Right lobe of liver (tissue), 6 donors: ENCODE results near the gene ACTG1. TPM values are rescaled to one million over a fixed set of nuclear protein-coding genes. Genes with fewer than 3 reads are reported as not detected.

Source experiments
- ATAC-seq, 4 donors: fragments of 200-7000 bp; cut with Tn5 transposase; one replicate each; pipeline ENCODE4 v1.9.1; 2020; ENCODE audit warnings: mild to moderate bottlenecking in 4 of 4, moderate library complexity in 4 of 4
- DNase-seq, 3 donors: peaks; one replicate each; pipeline ENCODE4 v3.0.0-alpha.2; 2020
- H3K27ac ChIP-seq, 3 donors: fragments of 200-600 bp; one replicate each; pipeline ENCODE4 v1.8.0; 2022
- H3K27me3 ChIP-seq, 2 donors: fragments of 200-600 bp; one replicate each; pipeline ENCODE4 v1.8.0; 2022
- H3K36me3 ChIP-seq, 4 donors: fragments of 200-600 bp; sonication (generic) in 1 of 4; one replicate each; pipeline versions ENCODE4 v1.5.1 to v1.8.0; 2017 to 2022; ENCODE audit warnings: control low read depth in 1 of 4
- H3K4me1 ChIP-seq, 4 donors: fragments of 200-600 bp; sonication (generic) in 1 of 4; one replicate each; pipeline versions ENCODE4 v1.5.1 to v1.8.0; 2017 to 2022; ENCODE audit warnings: control low read depth in 1 of 4
- H3K4me3 ChIP-seq, 3 donors: fragments of 200-600 bp; one replicate each; pipeline ENCODE4 v1.8.0; 2022
- H3K9me3 ChIP-seq, 4 donors: fragments of 200-600 bp; sonication (generic) in 1 of 4; one replicate each; pipeline versions ENCODE4 v1.5.1 to v1.8.0; 2017 to 2022; ENCODE audit warnings: control low read depth in 1 of 4
- CTCF ChIP-seq, 4 donors: fragments of 200-600 bp in 3 of 4; fragments of 450-650 bp in 1 of 4; IDR thresholded peaks; one replicate each; pipeline versions ENCODE4 v1.5.1 to v1.8.0; 2016 to 2022; ENCODE audit warnings: antibody characterized with exemption in 4 of 4, mild to moderate bottlenecking in 2 of 4
- POLR2A ChIP-seq: fragments of 450-650 bp; IDR thresholded peaks from one replicate; pipeline ENCODE4 v1.6.1; 2017; ENCODE audit warnings: antibody characterized with exemption, mild to moderate bottlenecking
- WGBS: methylation state at CpG from one replicate; pipeline ENCODE4 v1.1.6; 2018; ENCODE audit warnings: low coverage, low lambda C conversion rate; ENCODE audit not compliant: insufficient coverage; ENCODE audit errors: missing lambda C conversion rate; 5-methylcytosine and 5-hydroxymethylcytosine counted together
- intact Hi-C, 2 donors: fragments of 100-400 bp; cut with DNase I; formaldehyde crosslinking; loops; one replicate each; pipeline versions ENCODE4 v1.11.2 to v1.14.1; 2022
- total RNA-seq, 6 experiments: library from RNA; depleted of rRNA in 2 of 6; stranded (reverse); fragments of >200 nt in 2 of 6; fragmentation: NEBNext Ultra II Directional in 3 of 6; extraction: Animal tissue kit (Norgen Biotek cat#: 25700) in 3 of 6; gene quantifications; one replicate each; pipeline versions ENCODE4 v1.1.0 to v1.2.4, GENCODE V29; 2016 to 2023
- donor health status: DM: no; HTN: yes; CAD: no.
- donor health status: DM: no; HTN: no; CAD: no.
- donor health status: DM: no; HTN: no; CAD: no.
- donor health status: DM: no; HTN: yes; CAD: no.
- donor health status: DM: no; HTN: yes; CAD: no.

Gene ACTG1
- total RNA-seq, 6 experiments from 2014 or later, result 218 to 2,508 (median 1,326) TPM

GRCh38 chr17:81522491-81523401 lies 10.1 kb upstream of the ACTG1 start:
- Histone ChIP-seq H3K36me3 (no peaks in the 10 kb centered on the region), H3K9me3 (no peaks in the 10 kb centered on the region), H3K4me3 (no peak overlapping the region), H3K27ac (no peak overlapping the region), H3K4me1 (peaks cover 0 to 8% (median 2%) of the 10 kb centered on the region in 4 donors), H3K27me3 (no peaks in the 10 kb centered on the region)
- no peak for TF ChIP-seq POLR2A
- TF ChIP-seq CTCF (IDR thresholded peaks at IDR 0.05), result no peak
- ATAC-seq (no peak), DNase-seq (peak in 2 of 3 donors; percentile 12 to 41)
- intact Hi-C loops, result no loop called here
- WGBS, result 48% methylated on average over 6 of the region's 26 CpGs

- peak; percentile 24 to 53 (median 45) for DNase-seq
- Histone ChIP-seq H3K9me3 (no peaks in the 10 kb centered on the region), H3K36me3 (no peaks in the 10 kb centered on the region), H3K4me3 (no peak overlapping the region), H3K4me1 (peaks cover 0 to 8% (median 2%) of the 10 kb centered on the region in 4 donors), H3K27me3 (no peaks in the 10 kb centered on the region), H3K27ac (no peak overlapping the region)
- TF ChIP-seq CTCF (IDR thresholded peaks at IDR 0.05), result no peak
- no peak for TF ChIP-seq POLR2A
- no peak for ATAC-seq
- WGBS, result no CpG with 5 or more reads among the region's 14 CpGs
- intact Hi-C loops, result no loop called here
Observed at GRCh38 chr17:81520021-81520901, 7.7 kb upstream of the ACTG1 start.

GRCh38 chr17:81519284-81520020 lies 6.9 kb upstream of the ACTG1 start:
- Histone ChIP-seq H3K9me3 (no peaks in the 10 kb centered on the region), H3K27me3 (no peaks in the 10 kb centered on the region), H3K4me1 (peaks cover 0 to 8% (median 2%) of the 10 kb centered on the region in 4 donors), H3K27ac (no peak overlapping the region), H3K36me3 (no peaks in the 10 kb centered on the region), H3K4me3 (peak overlapping the region; percentile 23 to 48 (median 31))
- ATAC-seq, result peak; percentile 32 to 40 (median 36)
- intact Hi-C loops, result no loop called here
- WGBS, result 6% methylated on average over 14 of the region's 61 CpGs
- peak; percentile 48 to 71 (median 58) for DNase-seq
- TF ChIP-seq POLR2A (no peak), CTCF (IDR thresholded peaks at IDR 0.05) (peak; percentile 44 to 54 (median 48))

GRCh38 chr17:81518785-81519283 lies 6.2 kb upstream of the ACTG1 start:
- H3K27me3 ChIP-seq, result no peaks in the 10 kb centered on the region
- intact Hi-C loops, result no loop called here
- peaks cover 0 to 14% (median 2%) of the 10 kb centered on the region in 4 donors for H3K4me1 ChIP-seq
- TF ChIP-seq CTCF (IDR thresholded peaks at IDR 0.05) (no peak), POLR2A (no peak)
- peak overlapping the region; percentile 23 to 48 (median 31) for H3K4me3 ChIP-seq
- no peak overlapping the region for H3K27ac ChIP-seq
- no CpG with 5 or more reads among the region's 47 CpGs for WGBS
- no peaks in the 10 kb centered on the region for H3K9me3 ChIP-seq
- DNase-seq, result peak; percentile 49 to 69 (median 59)
- H3K36me3 ChIP-seq, result no peaks in the 10 kb centered on the region
- ATAC-seq, result peak; percentile 17 to 42 (median 36)
